GM12878 (cell line): ENCODE data around the gene CENPP. TPM values are rescaled to one million over a fixed set of nuclear protein-coding genes. Genes with fewer than 3 reads are reported as not detected.

Experiments
- ATAC-seq: fragments of 200-7000 bp; cut with Tn5 transposase; 3 replicates; pipeline ENCODE4 v1.9.1; 2020; ENCODE audit warnings: mild to moderate bottlenecking, moderate library complexity
- BruUV-seq: library from RNA; stranded (reverse); fragments of 400-500 nt; replicated peaks from 2 replicates; lab custom pipeline; 2021; lab: Mats Ljungman, UMichigan
- CTCF ChIA-PET: fragments of 300-600 bp; sonication (Branson Sonifier 250); formaldehyde crosslinking; extraction: SDS; loops from one replicate; lab custom pipeline; 2021; ENCODE audit warnings: inconsistent platforms; lab: Yijun Ruan, JAX
- POLR2A ChIA-PET: fragments of 350-600 bp; formaldehyde crosslinking; extraction: SDS; loops from one replicate; lab custom pipeline; 2021; ENCODE audit warnings: inconsistent platforms; lab: Charles Lee
- RAD21 ChIA-PET: fragments of 300-600 bp; sonication (Branson Sonifier 250); formaldehyde crosslinking; loops from one replicate; lab custom pipeline; 2023; ENCODE audit warnings: antibody characterized with exemption; ENCODE audit not compliant: unreplicated experiment; lab: Charles Lee
- SMC1A ChIA-PET: fragments of 300-600 bp; sonication (Branson Sonifier 250); formaldehyde crosslinking; loops from one replicate; lab custom pipeline; 2023; ENCODE audit not compliant: unreplicated experiment, uncharacterized antibody; lab: Charles Lee
- DNase-seq: peaks from one replicate; pipeline ENCODE4 v3.0.0-alpha.2; 2011; ENCODE audit warnings: low read depth, low spot score
- FAIRE-seq: peaks from 3 replicates; lab custom pipeline; 2011; peaks lifted over from hg19 to GRCh38; lab: Jason Lieb, UNC
- H2AFZ ChIP-seq: 2 replicates; pipeline ENCODE4 v1.6.0; 2011; ENCODE audit warnings: low read depth, low read length, control low read depth; ENCODE audit not compliant: control insufficient read depth
- H3K27ac ChIP-seq: 2 replicates; pipeline ENCODE4 v1.5.1; 2011; ENCODE audit warnings: control low read depth; ENCODE audit not compliant: control insufficient read depth, insufficient read depth
- H3K27me3 ChIP-seq, 2 experiments: replicated peaks in 1 of 2; 2 replicates each; pipeline versions ENCODE4 v1.6.0 to v1.6.1; 2011; ENCODE audit warnings: low read length in 1 of 2; ENCODE audit not compliant: control insufficient read depth in 2 of 2, insufficient read depth in 2 of 2
- H3K36me3 ChIP-seq, 2 experiments: 2 replicates each; pipeline ENCODE4 v1.5.1; 2011; ENCODE audit warnings: low read length in 1 of 2; ENCODE audit not compliant: control insufficient read depth in 2 of 2, insufficient read depth in 2 of 2
- H3K4me1 ChIP-seq: 2 replicates; pipeline ENCODE4 v1.6.1; 2011; ENCODE audit warnings: mild to moderate bottlenecking, low read length, moderate library complexity, mixed read lengths; ENCODE audit not compliant: control insufficient read depth, insufficient read depth
- H3K4me2 ChIP-seq: 2 replicates; pipeline ENCODE4 v1.6.0; 2011; ENCODE audit warnings: control low read depth; ENCODE audit not compliant: control insufficient read depth, insufficient read depth
- H3K4me3 ChIP-seq: fragments of 200-600 bp; sonication (generic); 2 replicates; pipeline ENCODE4 v1.5.1; 2016
- H3K79me2 ChIP-seq: 2 replicates; pipeline ENCODE4 v1.6.0; 2011; ENCODE audit warnings: low read length; ENCODE audit not compliant: control insufficient read depth, insufficient read depth
- H3K9ac ChIP-seq: 2 replicates; pipeline ENCODE4 v1.8.0; 2011; ENCODE audit warnings: low read length, control low read depth, mixed read lengths; ENCODE audit not compliant: control insufficient read depth, insufficient read depth
- H3K9me3 ChIP-seq: replicated peaks from 3 replicates; pipeline ENCODE4 v1.5.1; 2011; ENCODE audit warnings: mild to moderate bottlenecking, low read length; ENCODE audit not compliant: control insufficient read depth, insufficient read depth
- H4K20me1 ChIP-seq: 2 replicates; pipeline ENCODE4 v1.6.0; 2011; ENCODE audit not compliant: control insufficient read depth, insufficient read depth
- CBFB ChIP-seq: IDR thresholded peaks from 2 replicates; pipeline ENCODE4 v1.6.1; 2016; ENCODE audit warnings: antibody characterized with exemption, low read depth
- DPF2 ChIP-seq: fragments of 450-650 bp; IDR thresholded peaks from 2 replicates; pipeline ENCODE4 v1.6.1; 2017; ENCODE audit warnings: mild to moderate bottlenecking
- FOXM1 ChIP-seq: IDR thresholded peaks from 2 replicates; pipeline ENCODE4 v1.6.1; 2012; ENCODE audit warnings: low read depth, mild to moderate bottlenecking, inconsistent platforms, low read length, moderate library complexity
- JUND ChIP-seq: IDR thresholded peaks from 2 replicates; pipeline ENCODE4 v1.6.1; 2012; ENCODE audit warnings: low read depth, mild to moderate bottlenecking, low read length, improper control_type of control experiment, moderate library complexity
- KAT2A ChIP-seq: conservative IDR thresholded peaks from 2 replicates; pipeline ENCODE4 v1.6.1; 2011; ENCODE audit warnings: low read depth, low read length; ENCODE audit not compliant: control insufficient read depth
- MXI1 ChIP-seq: fragments of 150-350 bp; IDR thresholded peaks from 2 replicates; pipeline ENCODE4 v1.6.1; 2011; ENCODE audit warnings: low read depth, mild to moderate bottlenecking, inconsistent platforms, low read length, improper control_type of control experiment
- MYC ChIP-seq: IDR thresholded peaks from 2 replicates; pipeline ENCODE4 v1.6.1; 2011; ENCODE audit warnings: mild to moderate bottlenecking, low read length, moderate library complexity, inconsistent platforms; ENCODE audit not compliant: insufficient read depth, insufficient replicate concordance, insufficient read length, severe bottlenecking
- NR2C2 ChIP-seq: IDR thresholded peaks from 2 replicates; pipeline ENCODE4 v1.6.1; 2011; ENCODE audit warnings: borderline replicate concordance, low read depth; ENCODE audit not compliant: control insufficient read depth, insufficient read length
- RFX5 ChIP-seq: IDR thresholded peaks from 2 replicates; pipeline ENCODE4 v1.6.1; 2011; ENCODE audit warnings: low read depth, low read length, improper control_type of control experiment
- RUNX3 ChIP-seq: IDR thresholded peaks from 2 replicates; pipeline ENCODE4 v1.6.1; 2012; ENCODE audit warnings: low read length, inconsistent platforms
- TARDBP ChIP-seq: IDR thresholded peaks from 2 replicates; pipeline ENCODE4 v1.6.1; 2016; ENCODE audit warnings: borderline replicate concordance
- TBL1XR1 ChIP-seq: IDR thresholded peaks from 2 replicates; pipeline ENCODE4 v1.6.1; 2012; ENCODE audit warnings: low read depth, low read length, improper control_type of control experiment
- WGBS: methylation state at CpG from one replicate; pipeline ENCODE4 v1.1.6; 2016; ENCODE audit warnings: low lambda C conversion rate; ENCODE audit not compliant: insufficient replicate concordance, insufficient coverage; ENCODE audit errors: missing lambda C conversion rate; 5-methylcytosine and 5-hydroxymethylcytosine counted together
- in situ Hi-C: fragments of 300-500 bp; cut with MboI; formaldehyde crosslinking; loops from 9 replicates; pipeline ENCODE4 v1.14.3; 2018; ENCODE audit warnings: mixed read lengths
- intact Hi-C: fragments of 100-400 bp; cut with micrococcal nuclease; formaldehyde crosslinking; loops from one replicate; pipeline ENCODE4 v1.14.2; 2022; ENCODE audit not compliant: unreplicated experiment
- polyA plus RNA-seq, 11 experiments: library from polyadenylated mRNA; depleted of rRNA in 4 of 11; unstranded in 6 of 11; stranded (reverse) in 5 of 11; fragments of >200 nt; fragmentation: Nextera tagmentation in 4 of 11; fragmentation: Illumina TruSeq in 1 of 11; extraction: Ambion mirVana in 4 of 11; extraction: Trizol in 1 of 11; gene quantifications; 1 replicate in 1 of 11; 2 replicates in 10 of 11; pipeline versions ENCODE4 v1.2.1 to v1.2.3, GENCODE V29; 2011 to 2016; ENCODE audit warnings: inconsistent platforms in 2 of 11, missing spikeins in 2 of 11, low read depth in 1 of 11
- total RNA-seq, 4 experiments: library from RNA; depleted of rRNA in 3 of 4; stranded (reverse); fragments of >200 nt in 3 of 4; fragmentation: Illumina TruSeq in 1 of 4; extraction: Trizol in 1 of 4; gene quantifications; 2 replicates each; pipeline versions ENCODE4 v1.2.1 to v1.2.3, GENCODE V29; 2013 to 2021
- TF ChIP-seq, protein P1 (sequence below): fragments of 450-650 bp; IDR thresholded peaks from 2 replicates; pipeline ENCODE4 v1.6.1; 2016; ENCODE audit warnings: mild to moderate bottlenecking
- TF ChIP-seq, protein P2 (sequence below): IDR thresholded peaks from 2 replicates; pipeline ENCODE4 v1.6.1; 2012; ENCODE audit warnings: low read depth, low read length, improper control_type of control experiment
- TF ChIP-seq, protein P3 (sequence below), 3 experiments: IDR thresholded peaks in 2 of 3; conservative IDR thresholded peaks in 1 of 3; 2 replicates each; pipeline ENCODE4 v1.5.1; 2011; ENCODE audit warnings: low read depth in 3 of 3, low read length in 3 of 3, mild to moderate bottlenecking in 3 of 3, control low read depth in 2 of 3, moderate library complexity in 2 of 3, inconsistent platforms in 1 of 3, mixed read lengths in 1 of 3; ENCODE audit not compliant: control insufficient read depth in 2 of 3, insufficient read depth in 1 of 3; ENCODE audit errors: extremely low read depth in 1 of 3
- TF ChIP-seq, protein P4 (sequence below): fragments of 450-650 bp; IDR thresholded peaks from 2 replicates; pipeline ENCODE4 v1.6.1; 2017; ENCODE audit warnings: low read depth, mild to moderate bottlenecking, moderate library complexity

Gene CENPP
- total and polyA plus RNA-seq, 10 of the 15 experiments (the other 5 are each of a cell fraction or from before 2014, with no cell fraction given) = 9.4 to 31.4 (median 19.8) TPM

DNA sequence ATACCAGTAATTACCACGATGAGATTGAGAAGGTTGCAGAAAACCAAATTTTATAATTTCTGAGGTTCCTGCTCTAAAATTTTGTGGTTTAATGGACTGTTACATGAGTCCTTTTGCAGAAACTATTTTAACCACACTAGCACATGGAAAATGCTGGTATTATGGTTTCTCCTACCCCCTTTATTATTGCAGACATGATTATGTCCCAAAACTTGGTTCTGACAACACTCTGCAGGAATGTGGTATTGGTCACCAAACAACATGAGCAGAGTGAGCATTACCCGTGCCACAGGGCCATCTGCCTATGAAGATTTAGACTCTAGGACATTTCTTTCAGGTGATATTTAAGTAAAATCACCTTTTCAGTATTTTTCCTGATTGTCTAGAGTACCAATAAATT lies 212.8 kb downstream of the CENPP start:
- Histone ChIP-seq H3K9me3 (no peaks in the 10 kb centered on the region), H3K4me2 (no peak overlapping the region), H3K27ac (no peak overlapping the region), H3K27me3 (no peaks in the 10 kb centered on the region), H3K4me1 (peaks cover 6% of the 10 kb centered on the region), H3K9ac (no peak overlapping the region), H4K20me1 (no peaks in the 10 kb centered on the region), H3K79me2 (no peaks in the 10 kb centered on the region), H3K4me3 (no peak overlapping the region), H3K36me3 (no peaks in the 10 kb centered on the region), H2AFZ (no peak overlapping the region)
- ChIA-PET POLR2A (interaction anchor here (0.6 kb wide), 1 partner anchor 24 kb away, joined by 8 read pairs; no protein-coding TSS in a partner anchor), SMC1A (no interaction called here), CTCF (no interaction called here), RAD21 (no interaction called here)
- ATAC-seq (no peak), DNase-seq (no peak), FAIRE-seq (no peak)
- in situ Hi-C loops = no loop called here
- 95% methylated on average over 2 of the region's 2 CpGs for WGBS
- intact Hi-C loops = no loop called here
- no TSS peak for BruUV-seq
- no peak for TF ChIP-seq DPF2
- no peak for TF ChIP-seq JUND
- no peak for TF ChIP-seq FOXM1
- TF ChIP-seq, protein P1, sequence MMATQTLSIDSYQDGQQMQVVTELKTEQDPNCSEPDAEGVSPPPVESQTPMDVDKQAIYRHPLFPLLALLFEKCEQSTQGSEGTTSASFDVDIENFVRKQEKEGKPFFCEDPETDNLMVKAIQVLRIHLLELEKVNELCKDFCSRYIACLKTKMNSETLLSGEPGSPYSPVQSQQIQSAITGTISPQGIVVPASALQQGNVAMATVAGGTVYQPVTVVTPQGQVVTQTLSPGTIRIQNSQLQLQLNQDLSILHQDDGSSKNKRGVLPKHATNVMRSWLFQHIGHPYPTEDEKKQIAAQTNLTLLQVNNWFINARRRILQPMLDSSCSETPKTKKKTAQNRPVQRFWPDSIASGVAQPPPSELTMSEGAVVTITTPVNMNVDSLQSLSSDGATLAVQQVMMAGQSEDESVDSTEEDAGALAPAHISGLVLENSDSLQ = no peak
- TF ChIP-seq, protein P2, sequence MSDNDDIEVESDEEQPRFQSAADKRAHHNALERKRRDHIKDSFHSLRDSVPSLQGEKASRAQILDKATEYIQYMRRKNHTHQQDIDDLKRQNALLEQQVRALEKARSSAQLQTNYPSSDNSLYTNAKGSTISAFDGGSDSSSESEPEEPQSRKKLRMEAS = no peak
- TF ChIP-seq MXI1 = no peak
- no peak for TF ChIP-seq NR2C2
- TF ChIP-seq, protein P3, sequence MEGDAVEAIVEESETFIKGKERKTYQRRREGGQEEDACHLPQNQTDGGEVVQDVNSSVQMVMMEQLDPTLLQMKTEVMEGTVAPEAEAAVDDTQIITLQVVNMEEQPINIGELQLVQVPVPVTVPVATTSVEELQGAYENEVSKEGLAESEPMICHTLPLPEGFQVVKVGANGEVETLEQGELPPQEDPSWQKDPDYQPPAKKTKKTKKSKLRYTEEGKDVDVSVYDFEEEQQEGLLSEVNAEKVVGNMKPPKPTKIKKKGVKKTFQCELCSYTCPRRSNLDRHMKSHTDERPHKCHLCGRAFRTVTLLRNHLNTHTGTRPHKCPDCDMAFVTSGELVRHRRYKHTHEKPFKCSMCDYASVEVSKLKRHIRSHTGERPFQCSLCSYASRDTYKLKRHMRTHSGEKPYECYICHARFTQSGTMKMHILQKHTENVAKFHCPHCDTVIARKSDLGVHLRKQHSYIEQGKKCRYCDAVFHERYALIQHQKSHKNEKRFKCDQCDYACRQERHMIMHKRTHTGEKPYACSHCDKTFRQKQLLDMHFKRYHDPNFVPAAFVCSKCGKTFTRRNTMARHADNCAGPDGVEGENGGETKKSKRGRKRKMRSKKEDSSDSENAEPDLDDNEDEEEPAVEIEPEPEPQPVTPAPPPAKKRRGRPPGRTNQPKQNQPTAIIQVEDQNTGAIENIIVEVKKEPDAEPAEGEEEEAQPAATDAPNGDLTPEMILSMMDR (IDR thresholded peaks at IDR 0.05 in 2 of 3, conservative IDR thresholded peaks at IDR 0.05 in 1 of 3; ENCODE audit: control insufficient read depth in 2 of 3, extremely low read depth in 1 of 3, insufficient read depth in 1 of 3, low read depth in 3 of 3, low read length in 3 of 3) = no peak
- no peak for TF ChIP-seq CBFB
- TF ChIP-seq TBL1XR1 = no peak
- no peak for TF ChIP-seq RFX5
- no peak for TF ChIP-seq RUNX3
- no peak for TF ChIP-seq MYC
- TF ChIP-seq KAT2A = no peak
- TF ChIP-seq TARDBP = no peak
- TF ChIP-seq, protein P4, sequence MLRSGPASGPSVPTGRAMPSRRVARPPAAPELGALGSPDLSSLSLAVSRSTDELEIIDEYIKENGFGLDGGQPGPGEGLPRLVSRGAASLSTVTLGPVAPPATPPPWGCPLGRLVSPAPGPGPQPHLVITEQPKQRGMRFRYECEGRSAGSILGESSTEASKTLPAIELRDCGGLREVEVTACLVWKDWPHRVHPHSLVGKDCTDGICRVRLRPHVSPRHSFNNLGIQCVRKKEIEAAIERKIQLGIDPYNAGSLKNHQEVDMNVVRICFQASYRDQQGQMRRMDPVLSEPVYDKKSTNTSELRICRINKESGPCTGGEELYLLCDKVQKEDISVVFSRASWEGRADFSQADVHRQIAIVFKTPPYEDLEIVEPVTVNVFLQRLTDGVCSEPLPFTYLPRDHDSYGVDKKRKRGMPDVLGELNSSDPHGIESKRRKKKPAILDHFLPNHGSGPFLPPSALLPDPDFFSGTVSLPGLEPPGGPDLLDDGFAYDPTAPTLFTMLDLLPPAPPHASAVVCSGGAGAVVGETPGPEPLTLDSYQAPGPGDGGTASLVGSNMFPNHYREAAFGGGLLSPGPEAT = no peak
